ENCODE results near the gene SLC2A8.

SLC2A8 gene, protein sequence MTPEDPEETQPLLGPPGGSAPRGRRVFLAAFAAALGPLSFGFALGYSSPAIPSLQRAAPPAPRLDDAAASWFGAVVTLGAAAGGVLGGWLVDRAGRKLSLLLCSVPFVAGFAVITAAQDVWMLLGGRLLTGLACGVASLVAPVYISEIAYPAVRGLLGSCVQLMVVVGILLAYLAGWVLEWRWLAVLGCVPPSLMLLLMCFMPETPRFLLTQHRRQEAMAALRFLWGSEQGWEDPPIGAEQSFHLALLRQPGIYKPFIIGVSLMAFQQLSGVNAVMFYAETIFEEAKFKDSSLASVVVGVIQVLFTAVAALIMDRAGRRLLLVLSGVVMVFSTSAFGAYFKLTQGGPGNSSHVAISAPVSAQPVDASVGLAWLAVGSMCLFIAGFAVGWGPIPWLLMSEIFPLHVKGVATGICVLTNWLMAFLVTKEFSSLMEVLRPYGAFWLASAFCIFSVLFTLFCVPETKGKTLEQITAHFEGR

DNA sequence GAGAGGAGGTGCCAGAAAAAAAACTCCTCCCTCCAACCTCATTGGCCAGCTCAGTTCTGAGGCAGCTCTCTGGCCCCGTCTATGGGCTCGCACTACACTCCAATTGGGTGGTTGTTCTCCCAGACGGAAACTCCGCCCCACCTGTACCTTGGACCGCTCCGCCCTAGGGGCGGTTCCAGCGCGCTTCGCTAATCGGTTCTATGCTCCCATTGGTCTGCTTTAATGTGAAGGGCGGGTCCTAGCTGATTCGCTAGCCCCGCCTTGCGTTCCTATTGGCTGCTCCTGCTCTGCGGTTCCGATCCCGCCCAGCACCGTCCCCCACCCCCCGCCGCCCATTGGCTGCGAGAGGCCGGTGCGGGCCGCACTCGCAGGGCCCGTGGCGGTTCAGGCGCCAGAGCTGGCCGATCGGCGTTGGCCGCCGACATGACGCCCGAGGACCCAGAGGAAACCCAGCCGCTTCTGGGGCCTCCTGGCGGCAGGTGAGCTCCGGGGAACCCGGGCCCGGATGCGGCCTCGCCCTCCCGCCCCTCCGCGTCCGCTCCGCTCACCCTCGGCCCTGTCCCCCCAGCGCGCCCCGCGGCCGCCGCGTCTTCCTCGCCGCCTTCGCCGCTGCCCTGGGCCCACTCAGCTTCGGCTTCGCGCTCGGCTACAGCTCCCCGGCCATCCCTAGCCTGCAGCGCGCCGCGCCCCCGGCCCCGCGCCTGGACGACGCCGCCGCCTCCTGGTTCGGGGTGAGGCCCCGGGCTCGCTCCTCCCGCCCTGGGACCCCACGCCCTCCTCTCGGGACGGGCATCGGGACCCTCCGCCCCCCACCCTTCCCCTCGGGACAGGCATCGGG lies at the start of gene SLC2A8:
Gene SLC2A8, plus strand, starts transcription at position 362 of the 838 bp plus-strand sequence. Its CDS starts 62 bp downstream, at position 424.
- peak; percentile 99 for DNase-seq

DNA sequence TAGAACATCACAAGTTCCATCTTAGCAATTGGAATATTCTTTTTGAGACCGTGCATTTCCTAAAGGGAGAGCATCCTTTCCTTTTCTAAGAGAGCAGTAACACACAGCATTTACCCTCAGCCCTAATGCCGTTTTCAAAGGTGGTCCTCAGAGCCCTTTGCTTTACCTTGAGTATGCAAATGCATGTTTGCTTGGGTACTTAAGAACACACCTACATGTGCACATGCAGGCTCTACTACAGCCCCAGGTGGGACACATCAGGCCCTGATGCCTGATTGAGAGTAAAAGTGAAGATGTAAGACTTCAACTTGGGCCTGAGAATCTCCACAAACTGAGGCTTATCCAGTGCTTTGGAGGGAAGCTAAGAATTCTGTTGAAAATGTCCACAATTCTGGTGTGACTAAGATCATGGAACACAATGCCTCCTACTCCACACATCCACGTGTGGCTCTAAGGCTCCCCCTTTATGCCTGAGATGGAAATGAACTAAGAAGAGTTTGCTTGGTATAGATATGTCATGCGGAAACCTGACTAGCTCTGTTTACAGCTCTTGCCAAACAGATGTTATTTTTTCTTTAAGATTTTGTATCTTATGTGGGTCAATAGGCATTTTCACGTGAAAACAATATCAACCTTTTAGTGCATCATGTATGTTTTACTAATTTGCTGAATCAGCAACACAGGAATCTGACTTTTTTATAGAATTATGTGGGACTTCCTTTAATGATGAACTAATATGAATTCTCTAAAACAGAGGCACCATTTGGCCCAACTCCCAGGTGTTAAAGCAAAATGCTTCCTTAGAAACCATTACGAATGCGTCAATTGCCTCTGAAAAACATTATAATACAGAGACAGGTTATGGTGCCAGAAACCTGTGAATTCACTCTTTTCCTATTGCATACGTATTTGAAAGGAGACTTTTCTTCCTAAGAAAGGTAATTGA lies 48.9 kb upstream of the SLC2A8 start:
- no peak for DNase-seq

DNA sequence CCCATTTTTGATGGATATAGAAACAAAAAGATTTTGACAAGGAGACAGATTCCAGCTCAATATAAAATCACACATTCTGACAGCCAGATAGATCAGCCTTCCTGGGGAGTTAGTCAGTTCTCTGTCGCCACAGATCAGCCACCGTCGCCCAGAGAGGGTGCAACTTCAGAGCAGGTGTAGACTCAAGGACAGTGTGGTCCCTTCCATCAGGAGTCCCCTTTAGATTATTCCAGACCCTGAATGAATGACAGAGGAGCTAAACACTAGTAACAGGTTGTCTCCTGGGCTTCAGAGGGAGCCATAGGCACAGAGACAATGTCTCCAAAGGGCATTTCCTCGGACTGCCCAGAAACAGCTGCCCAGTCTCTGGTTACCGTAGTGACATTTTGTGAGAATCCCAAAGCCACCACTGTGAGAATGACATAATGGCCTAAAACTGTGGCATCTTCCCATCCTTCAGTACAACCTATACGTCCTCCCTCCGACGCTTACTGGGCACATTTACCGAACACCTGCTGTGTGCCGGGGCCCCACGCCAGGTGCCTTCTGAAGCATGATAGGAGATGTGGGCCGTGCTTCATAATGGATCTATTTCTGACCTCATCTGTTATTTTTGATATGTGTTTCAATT lies 47.4 kb upstream of the SLC2A8 start:
- DNase-seq, result no peak

DNA sequence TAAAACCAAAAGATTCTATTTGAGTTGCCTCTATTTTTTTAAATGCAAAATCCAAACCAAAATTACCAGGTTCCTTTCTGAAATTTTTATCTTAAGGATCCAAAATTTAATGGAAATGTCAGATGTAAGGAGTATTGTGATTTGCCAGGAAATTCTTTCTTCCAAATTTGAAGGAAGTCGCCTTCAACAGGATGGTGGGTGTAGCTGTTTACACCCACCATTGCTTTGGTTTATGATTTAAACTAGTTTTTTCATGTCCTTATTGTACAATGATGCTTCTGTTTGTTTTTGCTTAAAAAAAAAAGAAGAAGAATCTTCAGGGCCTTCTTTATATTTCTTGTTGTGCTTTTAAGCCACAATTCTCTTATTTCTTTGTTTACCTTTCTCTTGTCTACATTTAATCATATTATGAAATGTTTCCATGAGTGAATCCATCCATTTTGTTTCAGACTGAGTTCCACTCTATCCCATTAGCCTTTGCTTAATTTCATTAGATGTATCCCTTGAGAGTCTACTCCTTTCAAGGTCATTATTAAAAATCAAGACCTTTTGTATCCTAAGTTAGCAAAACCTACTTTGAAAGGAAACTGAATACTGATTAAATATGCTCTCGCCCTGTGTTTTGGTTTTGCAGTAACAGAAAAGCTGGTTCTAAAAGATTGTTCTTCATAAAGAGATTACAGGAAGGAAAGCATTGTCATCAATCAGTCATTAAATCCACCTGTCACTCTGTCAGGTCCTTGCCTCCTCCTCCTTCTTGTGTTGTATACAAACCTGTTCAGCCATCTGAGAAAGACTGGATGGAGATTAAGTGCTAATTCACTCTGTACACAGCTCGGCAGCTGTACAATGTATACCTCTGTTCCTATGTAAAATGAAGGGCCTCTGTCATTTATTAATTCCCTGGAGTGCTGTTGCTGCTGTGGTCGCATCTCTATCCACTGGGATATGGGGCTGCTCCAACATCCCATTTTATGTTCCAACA lies 45.5 kb upstream of the SLC2A8 start:
- no peak for DNase-seq

DNA sequence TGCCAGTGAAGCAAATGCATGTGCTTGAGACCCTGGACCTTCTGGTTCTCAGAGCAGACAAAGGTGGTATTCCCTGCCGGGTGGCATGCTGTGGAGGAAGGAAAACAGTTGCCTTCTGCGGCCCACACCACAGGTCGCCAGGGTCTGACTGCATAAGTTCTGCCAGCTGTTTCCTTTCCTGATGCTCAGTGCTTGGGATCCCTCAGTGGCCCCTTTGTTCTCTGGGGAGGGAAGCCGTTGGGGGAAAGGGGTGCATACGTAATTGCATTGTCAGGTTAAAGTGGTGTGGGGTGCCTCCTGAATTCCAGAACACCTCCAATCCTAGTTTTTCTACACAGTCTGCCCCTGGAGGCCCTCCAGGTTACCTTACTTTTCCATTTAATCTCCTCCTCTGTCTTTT lies 43.1 kb upstream of the SLC2A8 start:
- no peak for DNase-seq

DNA sequence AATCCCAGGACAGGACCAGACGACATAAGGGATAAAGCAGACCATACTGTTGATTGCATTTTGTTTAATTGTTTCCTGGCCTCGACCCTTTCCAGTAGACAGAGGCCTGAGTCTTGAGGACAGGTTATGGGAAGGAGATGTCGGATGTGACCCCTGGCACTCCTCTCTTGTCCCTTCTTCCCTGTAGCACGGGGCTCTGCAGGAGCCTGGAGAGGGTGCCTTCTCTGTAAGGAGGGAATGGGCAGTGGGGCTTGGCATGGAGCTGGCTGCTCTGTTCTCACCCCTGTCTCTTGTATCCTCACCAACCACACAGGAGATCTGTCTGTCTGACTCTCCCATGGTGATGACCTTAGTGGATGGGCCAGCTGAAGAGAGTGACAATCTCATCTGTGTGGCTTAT lies 40.1 kb upstream of the SLC2A8 start:
- DNase-seq, result no peak

DNA sequence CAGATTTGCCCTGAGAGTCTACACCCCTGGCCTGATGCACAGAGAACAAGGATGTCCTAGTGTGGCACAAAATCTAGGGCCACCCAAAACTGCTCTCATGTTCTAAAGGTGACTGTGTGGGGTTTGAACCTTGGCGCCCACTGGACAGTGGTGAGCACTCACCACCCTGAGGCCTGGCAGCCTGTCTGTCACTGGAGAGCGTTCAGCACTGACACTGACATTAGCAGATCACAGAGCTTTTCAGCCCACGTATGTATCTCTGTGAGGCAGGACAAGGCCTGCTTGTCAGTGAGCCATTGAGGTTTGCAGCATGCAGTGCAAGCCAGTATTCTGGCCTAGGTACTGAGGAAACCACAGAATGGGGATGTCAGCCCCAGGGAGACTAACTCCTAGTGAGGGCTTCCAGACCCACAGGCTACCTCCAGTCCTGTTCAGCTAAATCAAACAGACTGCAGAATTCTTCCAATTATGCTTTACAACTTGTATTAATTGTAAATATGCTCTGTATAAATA lies 38.9 kb upstream of the SLC2A8 start:
- DNase-seq, result no peak

DNA sequence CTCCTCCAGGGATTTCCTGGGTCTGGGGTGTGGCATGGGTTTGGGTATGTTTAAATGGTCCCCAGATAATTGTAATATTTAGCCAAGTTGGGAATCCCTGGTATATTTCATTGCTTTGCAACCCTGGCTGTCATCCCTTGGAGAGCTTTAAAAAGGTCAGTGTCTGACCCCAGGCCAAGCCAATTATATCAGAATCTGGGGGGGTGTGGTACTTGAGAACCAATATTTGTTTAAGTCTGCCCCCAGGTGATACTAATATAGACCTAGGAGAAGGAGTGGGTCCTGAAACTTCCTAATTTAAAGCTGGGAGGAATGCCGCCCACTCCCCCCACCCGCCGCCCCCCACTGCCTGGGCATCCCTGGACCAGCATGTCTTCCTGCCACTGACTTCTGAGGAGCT lies 38.2 kb upstream of the SLC2A8 start:
- no peak for DNase-seq

DNA sequence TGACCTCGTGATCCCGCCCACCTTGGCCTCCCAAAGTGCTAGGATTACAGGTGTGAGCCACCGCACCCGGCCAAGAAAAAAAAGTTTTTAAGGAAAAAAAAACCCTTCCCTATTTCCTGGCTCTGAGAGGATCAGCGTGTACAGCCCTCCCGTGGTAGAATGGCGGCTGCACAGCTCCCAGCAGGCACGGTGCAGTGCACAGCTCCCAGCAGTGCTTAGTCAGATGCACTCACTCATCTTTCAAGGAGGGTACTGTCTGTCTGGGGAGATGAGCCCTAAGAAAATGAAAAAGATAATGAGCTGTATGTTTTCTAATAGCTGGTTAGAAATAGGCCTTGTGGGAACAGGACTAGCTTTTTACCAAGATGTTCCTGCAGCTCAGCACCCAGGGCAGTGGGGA lies 36.7 kb upstream of the SLC2A8 start:
- DNase-seq, result no peak

DNA sequence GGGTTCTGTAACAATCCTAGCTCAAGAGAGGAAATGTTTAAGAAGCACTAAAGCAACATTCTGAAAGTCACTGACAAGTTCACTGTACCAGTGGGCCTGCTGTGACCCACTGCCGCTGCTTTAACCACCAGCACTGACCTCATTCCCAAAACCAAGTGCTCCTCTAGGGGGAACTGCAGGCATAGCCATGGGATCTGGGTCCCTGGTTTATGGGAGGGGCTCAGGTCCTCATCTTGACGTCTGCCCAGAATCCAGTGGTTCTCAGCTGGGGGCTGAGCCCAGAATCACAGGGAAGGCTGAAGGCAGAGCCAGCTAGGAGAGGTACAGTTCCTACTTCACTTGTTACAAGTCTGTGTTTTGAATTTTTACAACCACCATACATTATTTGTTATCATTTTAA lies 36.1 kb upstream of the SLC2A8 start:
- no peak for DNase-seq

DNA sequence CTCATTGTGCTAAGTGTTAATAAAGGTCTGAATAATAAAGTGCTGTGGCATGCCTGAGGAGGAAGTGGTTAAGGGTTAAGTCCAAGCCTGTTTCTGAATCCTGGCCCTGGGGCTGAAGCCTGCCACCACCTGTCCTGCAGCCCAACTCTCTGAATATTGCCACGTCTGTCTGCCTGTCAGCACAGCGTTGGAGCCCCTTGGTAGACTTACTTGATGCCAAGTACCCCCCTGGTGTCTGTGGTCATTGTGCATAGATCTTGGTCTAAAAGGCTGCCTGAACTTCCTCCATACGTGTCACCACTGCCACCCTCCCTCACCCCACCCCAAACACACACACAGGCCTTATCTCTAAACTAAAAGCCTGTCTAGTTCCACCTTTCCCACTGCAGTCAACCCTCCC lies 35.4 kb upstream of the SLC2A8 start:
- no peak for DNase-seq

DNA sequence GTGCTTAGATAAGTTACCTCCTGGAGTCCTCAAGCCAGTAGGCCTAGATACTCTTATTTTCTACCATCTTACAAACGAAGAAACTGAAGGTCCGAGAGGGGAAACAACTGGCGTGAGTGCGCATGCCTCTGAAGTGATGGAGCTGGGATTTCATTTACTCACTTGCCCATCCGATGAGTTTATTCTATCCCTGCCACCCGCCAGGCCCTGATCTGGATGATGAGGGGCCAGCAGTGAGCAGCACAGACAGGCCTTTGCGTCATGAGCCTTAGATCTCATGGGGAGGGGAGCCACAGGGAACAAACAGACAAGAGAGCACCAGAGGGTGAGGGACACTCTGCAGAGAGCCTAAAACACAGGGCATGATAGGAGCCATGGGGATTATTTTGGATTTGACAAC lies 34.1 kb upstream of the SLC2A8 start:
- no peak for DNase-seq

DNA sequence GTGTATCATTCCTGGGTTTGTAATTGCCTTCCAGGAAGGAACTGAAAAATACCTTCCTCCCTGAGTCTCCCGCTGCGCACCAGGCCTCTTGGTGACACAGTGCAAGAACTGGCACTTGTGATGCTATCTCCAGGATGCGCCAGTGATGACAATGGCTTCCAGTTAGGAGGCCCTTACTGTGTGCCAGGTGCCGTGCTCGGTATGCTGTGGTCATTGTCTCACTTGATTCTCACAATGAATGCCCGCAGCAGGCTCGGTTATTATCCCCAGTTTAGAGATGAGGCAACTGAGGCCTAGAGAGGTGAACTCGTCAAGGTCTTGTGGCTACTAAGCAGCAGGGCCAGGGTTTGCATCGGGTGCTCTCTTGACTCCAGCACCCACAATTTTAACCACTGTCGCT lies 31.5 kb upstream of the SLC2A8 start:
- DNase-seq, result no peak

DNA sequence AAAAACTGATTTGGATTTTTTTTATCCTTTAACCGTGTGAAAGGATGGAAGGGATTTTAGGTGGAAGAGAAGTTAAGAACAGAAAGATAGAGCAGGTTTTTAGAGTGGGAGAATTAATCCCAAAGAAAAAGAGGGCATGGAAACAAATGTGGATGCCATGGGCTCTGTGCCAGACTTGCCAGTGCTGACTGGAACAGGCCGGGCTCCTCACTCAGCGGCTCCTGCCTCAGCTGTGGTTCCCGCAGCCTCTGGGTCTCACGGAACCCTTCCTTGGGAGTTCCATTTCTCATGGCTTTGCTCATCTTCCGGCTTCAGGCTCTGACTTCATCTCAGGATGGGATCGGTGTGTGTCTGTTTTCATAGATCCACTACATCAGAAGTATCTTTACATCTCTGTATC lies 30.4 kb upstream of the SLC2A8 start:
- DNase-seq, result no peak

DNA sequence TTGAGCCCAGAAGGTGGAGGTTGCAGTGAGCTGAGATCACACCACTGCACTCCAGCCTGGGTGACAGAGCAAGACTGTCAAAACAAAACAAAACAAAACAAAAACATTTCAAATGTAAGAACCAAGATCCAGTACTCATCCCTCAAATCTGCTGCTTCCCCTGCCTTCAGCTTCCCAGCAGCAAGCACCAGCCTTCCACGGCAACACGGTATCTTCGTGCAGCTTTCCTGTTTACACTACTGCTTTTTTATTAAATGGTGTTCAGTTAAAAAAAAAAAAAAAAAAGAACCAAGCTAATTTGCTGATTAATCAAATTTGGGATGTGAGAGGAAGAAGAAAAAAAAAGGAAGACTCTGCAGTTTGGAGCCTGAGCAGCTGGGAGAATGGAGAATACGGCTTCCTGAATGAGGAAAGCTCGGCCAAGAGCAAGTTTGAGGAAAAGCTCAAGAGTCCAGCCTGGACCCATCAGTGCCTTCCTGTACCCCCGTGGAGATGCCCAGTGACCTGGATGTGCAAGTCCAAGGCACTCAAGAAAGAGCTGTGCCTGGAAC lies 28.0 kb upstream of the SLC2A8 start:
- DNase-seq, result no peak

DNA sequence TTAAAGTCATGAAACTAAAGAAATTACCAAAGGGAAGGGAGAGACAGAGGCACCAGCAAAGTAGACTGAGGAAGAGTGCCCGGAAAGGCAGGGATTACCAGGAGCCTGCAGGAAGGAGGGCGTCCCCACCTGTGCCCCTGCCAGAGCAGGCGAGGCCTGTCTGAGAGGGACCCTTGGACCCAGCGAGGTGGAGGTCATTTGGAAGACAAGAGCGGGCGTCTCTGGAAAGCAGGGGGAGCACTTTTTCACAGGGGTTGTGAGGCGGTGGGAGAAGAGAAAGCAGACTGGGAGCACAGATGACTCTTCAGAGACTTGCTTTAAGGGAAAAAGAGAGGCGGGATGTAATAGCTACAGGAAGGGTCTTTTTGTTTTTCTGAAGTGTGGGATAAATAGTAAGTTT lies 27.5 kb upstream of the SLC2A8 start:
- DNase-seq, result no peak

DNA sequence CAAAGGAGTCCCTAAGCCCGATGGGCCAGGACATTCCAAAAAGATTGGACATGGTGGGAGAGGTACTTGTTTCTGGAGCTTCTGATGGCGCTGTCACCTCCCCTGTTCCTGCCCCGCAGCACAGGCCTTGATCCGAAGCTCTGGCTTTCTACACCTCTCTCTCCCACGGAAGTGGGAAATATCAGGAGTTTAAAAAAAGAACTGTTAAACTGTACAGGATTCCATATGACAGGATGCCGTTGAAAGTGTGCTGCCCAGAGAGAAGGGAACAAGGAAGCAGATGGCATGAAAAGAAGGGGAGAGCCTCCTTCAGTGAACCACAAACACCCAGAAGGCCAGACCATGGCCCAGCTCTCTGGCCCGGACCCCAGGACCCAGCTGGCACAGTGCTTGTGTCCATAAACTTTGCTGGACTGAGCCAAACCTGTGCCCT lies 26.8 kb upstream of the SLC2A8 start:
- DNase-seq, result no peak

DNA sequence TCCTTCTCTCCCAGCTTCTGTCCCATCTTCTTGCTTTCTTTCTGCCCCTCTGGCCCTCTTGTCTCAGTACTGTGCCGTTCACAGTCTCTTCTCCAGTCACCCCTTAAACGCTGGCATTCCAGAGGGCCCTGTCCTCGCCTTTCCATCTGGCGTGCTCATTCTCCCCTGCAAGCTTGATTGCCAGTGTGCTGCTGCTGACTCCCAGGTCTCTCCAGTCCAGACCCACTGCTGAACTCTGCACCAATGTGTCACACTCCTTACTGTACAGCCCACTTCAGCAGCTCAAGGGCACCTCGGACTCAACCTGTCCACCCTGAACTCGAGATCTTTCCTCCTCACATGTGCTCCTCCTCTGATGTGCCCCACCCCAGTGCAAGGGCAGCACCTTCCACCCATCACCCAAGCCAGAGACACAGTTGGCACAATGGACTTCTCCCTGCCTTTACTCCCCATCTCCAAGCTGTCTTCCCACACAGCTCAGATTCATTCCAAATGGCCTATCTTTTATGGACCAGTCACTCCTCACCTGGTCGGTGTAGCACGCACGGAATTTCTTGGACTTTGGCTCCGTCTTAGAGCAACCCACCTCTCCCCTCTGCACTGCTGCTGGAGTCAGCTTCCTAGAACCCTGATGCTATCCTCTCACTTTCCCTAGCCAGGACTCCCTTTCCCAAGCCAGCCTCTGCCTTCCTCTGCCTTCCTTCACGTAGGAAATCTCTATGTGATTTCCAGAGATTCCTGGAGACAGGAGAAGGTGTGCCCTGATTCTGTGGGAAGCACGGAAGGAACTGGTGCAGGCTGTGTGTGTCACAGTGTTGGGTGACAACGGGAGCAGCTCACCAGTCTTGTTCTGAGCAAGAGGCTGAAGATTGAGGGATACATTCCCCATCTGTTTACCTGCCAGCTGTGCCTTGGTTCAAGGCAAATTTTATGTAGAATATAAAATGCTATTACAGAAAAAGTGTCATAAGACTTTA lies 26.0 kb upstream of the SLC2A8 start:
- no peak for DNase-seq

DNA sequence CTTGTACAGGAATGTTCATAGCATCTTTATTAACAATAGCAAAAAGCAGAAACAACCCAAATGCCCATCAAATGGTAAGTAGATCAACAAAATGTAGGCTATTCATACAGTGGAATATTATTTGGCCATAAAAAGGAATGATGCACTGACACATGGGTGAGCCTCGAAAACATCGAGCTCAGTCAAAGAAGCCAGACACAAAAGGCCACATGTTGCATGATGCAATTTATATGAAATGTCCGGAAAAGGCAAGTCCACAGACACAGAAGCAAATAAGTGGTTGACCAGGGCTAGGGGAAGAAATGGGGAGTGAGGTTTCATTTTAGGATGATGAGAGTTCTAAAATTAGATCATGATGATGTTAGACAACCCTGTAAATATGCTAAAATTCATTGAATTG lies 16.5 kb upstream of the SLC2A8 start:
- DNase-seq, result no peak

All from DMS 273 treated with DMSO at 0.1 percent for 48 hours (cell line).